Melanocyte of skin (primary cell): Measurements from ENCODE around the gene HCFC1. TPM values are rescaled to one million over a fixed set of nuclear protein-coding genes. Genes with fewer than 3 reads are reported as not detected.

Experiments
- small RNA-seq, 2 donors: library from RNA; depleted of rRNA; stranded (forward); fragments of <200 nt; gene quantifications; one replicate each; pipeline ENCODE3, GENCODE V24; 2012
- total RNA-seq, 2 donors: library from RNA; depleted of rRNA; stranded (reverse); fragments of >200 nt; gene quantifications; 2 replicates each; pipeline ENCODE4 v1.2.3, GENCODE V29; 2012

The HCFC1 gene
- 10 to 100 TPM; 32.0 to 37.6 TPM for total RNA-seq

DNA sequence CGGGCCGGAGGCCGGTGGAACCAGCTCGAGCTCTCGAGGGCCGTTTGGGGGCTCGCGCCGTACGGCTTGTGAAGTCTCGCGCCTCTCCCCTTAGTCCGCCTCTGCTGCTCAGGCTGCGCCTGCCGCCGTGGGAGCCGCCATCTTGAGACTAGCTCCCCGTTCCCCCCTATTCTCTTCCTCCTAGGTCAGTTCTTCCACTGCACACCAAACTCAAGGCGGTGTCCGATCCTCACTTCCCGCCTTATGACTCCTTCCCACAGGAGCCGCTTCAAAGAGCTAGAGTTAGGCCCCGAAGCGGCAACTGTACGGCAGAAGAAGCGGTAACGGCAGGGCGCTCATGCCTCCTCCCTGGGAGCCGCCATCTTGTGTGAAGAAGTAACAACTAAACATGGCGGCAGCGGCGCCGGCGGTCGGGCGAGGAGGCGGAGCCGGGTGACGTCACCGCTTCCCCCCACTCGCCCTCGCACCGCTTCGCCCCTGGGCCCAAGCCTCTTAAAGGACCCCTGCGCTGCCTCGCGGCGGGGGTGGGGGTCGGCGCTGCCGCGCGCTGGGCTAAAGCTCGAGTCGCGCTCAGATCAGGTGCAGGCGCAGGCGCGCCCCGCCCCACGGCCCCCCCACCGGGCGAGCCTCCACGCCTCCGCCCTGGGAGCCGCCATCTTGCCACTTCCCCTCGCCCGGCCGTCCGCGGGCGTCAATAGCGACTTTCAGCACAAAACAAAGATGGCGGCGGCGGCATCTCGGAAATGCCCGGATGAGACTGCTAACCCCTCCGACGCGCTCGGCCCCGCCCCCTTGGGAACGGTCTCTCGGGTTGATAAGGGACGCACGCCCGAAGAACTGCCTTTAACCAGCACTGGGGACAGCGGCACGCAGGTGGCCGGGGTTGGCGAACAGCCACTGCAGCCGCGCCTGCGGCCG, at the start of gene HCFC1:
Gene HCFC1 (minus strand): TSS at position 369 of the 918 bp plus-strand sequence. CDS start 978 bp downstream, outside the sequence.

DNA sequence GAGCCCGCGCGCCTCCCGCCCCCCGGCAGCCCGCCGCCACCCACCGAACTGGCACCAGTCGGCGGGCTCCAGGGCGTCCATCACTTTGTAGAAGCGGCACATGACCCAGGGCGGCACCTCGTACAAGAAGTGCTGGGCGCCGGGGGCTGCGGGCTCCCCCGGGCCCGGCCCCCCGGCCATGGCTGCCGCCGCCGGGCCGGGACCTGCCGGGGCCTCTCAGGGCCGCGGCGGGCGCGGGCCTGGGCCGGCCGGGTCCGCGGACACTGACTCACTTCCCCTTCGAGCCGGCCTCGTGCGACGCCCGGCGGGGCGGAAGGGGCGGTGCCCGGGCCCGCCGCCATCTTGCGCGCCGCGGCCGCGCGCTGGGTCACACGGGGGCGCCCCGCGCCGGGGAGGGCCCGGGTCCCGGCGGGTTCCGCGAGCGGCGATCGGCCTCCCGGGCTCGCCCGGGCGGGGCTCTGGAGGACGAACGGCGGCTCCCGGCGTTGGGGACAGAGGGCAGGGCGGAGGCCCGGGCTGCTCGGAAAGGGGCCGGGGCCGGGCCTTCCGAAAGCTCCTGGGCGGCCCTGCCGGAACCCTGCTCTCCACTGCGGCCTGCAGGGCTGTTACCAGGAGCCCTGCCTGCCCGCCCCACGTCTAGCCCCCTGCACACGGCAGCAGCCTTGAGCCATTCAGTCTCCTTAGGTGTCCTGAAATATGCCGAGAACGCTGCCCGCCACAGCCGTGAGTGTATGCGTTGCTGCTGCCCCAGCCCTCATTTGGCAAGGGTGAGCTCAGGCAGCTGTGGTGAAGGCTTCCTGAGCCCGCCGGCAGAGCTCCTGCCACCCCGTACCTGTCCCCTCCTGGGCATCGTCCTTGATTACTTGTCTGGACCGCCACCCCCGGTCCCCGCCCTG, 48.3 kb upstream of the HCFC1 start, which contains the start of gene IRAK1:
Gene IRAK1 (minus strand): TSS at position 270 of the 896 bp plus-strand sequence. CDS start 90 bp downstream, at position 180.

DNA sequence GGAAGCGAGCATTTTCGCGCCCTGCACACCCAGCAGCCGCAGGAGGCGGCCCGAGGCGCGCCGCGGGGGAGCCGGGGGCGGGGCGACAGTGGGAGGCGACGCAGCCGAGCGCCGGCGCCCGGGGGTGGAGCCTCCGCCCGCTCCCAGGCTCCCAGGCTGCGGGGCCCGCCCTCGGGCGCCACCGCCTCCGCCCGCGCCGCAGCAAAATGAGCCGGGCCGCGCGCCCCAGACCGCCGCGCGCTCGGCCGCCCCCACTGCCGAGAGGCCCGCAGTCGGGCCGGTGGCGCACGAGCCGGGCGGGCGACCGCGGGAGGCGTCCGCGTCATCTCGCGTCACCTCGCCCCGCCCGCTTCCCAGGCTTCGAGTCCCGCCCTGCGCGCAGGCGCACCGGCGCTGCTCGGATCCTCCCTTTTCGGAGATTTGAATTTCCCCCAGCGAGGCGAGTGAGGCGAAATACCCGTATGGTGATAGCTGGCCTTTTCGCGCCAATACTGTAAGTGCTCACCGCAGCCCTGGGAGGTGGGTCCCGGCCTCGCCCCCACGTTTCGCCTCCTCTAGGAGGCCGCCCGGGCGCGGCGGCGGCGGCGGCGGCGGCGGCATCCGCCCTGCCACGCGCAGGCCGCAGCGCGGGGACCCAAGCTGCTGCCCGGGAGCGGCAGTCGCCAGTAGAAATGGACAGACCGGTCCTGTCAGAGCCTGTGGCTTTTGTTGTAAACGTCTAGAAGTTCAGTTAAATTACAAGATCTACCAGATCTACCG, 929 bp upstream of the HCFC1 start, which contains the start of gene TMEM187:
Gene TMEM187 (plus strand): TSS at position 387 of the 759 bp plus-strand sequence. CDS start 9,309 bp downstream, outside the sequence.

DNA sequence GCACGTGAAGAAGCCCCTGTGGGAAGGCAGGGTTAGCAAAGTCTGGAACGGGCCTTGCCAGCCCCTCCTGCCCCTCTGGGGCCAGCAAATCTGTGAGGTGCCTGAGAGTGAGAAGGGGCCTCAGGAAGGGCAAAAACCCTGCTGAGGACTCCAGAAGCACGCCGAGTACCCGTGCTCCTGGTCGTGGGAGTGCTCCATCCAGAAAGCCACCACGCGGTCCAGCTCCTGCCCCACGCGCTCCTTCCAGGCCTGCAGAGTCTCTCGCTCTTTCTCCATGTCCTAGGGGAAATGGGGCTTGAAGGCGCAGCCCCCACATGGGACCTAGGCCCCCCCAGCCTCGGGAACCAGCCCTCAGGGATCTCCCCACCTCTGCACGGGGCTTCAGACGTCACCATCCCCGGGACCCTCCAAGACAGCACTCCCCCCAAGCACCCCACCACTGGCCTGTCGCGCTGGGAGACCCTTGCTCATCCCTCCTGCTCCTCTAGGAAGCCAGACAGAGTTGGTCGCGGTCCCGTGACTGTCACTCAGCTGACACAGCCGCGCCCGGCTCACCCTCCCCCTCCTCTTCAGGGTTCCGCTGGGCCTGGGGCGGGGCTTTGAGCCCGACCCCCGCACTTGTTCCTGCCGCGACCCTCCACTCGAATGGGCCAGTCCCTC, 27.3 kb downstream of the HCFC1 start, which contains the start of gene RENBP:
Gene RENBP (minus strand): TSS at position 504 of the 660 bp plus-strand sequence. CDS start 33 bp downstream, at position 471.

DNA sequence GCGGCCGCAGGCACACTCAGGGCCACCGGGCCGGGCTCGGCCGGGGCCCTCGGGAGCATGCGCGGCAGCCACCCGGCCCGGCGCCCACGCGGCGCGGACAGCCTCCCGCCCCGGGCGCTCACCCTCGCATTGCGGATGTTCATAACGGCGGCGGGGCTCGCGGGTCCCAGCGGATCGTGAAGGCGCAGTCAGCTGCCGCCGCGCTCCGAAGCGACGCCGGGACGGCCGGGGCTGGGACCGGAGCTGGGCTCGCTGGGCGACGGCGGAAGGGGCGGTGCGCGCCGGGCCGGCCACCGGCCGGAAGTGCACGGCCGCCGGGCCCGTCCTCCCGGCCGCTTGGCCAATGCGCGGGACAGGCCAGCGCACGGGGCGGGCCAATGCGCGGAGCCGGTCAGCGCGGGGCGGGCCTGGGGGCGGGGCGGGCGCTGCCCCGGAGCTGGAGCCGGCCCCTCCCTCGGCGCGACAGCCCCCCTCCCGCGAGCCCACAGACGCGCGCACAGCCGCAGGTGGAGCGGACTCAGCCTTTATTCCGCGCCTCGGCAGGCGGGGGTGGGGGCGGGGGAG, 36.8 kb downstream of the HCFC1 start, which contains the start of gene NAA10:
Gene NAA10 (minus strand): TSS at position 276 of the 564 bp plus-strand sequence. CDS start 133 bp downstream, at position 143.

DNA sequence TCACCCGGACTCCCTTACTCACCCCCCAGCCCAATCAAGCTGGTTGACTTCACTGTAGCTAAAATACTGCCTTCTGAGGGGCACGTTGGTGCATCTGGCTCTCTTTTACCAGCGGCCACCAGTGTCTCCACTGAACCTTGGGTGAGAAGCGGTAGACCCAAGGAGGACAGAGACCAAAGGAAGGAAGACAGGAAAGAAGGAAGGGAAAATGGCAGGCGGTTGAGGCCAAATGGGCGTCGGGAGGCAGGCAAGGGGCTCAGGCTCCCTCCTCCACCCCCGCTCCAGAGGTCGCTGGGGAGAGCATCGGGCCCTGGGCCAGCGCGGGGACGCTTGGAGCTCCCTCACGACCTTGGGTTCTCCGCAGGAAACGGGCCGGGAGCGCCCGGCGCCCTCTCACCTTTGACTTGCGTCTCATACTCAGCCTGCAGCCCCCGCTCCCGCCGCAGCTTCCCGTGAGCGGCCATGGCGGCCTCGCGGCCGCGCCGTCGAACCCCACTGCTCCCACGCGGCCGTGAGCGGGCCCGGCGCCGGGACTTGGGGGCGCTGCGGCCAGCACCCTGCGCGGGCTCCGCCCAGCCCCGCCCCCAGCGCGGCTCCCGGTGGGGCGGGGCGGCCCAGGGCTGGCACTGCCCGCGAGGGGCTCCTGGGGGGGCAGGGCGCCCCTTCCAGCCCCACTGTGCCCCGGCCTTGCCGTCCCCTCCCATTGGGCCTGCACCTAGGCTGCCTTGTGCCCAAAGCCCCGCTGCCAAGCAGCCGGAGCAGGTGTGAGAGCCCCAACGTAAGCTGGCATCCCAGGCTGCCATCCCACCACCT, 45.7 kb downstream of the HCFC1 start, which contains the start of gene ARHGAP4:
Gene ARHGAP4 (minus strand): TSS at position 526 of the 813 bp plus-strand sequence. CDS start 62 bp downstream, at position 464.

DNA sequence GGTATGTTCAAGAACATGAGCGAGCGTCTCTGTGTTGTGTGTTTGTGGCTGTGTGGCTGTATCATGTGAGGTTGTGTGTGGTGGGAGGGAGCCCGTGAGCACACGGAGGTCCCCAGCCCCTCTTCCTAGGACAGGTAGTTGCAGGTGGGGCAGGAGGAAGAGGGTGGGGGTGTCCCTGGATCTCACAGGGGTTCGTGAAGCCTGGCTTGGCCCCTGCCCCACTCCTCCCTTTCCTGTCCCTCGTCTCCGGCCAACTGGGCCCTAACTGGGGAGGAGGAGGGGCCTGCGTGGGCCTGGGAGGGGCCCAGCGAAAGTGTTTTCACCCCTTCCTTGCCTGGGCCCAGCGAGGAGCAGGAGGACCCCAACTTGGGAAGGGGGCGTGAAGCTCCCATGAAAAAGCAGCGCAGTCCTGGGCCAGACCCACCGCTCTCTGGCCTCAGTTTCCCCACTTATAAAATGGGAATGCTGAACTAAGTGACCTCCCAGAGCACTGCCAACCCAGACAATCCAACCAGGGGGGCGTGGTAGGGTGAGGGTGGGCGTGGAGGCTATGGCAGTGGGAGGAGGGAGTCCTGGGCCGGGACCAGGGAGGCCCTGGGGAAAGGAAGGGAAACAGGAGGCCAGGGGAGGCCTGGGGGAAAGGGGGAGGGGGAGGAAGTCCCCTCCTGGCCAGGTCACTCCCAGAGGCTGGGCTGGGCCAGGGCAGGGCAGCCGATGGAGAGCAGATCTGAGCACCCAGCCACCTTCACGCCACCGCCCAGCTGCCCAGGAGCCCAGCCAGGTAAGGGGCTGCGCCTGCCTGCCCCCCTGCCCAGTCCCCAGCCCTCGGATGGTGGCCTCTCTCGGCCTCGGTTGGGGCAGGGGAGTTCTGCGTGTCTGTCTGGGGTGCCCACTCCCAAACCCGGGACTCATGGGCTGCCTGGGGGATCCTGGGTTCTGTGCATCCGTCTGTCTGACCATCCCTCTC, 67.3 kb downstream of the HCFC1 start, which contains the start of gene AVPR2:
Gene AVPR2 (plus strand): TSS at position 683 of the 967 bp plus-strand sequence. CDS start 473 bp downstream, outside the sequence.

Small RNA genes lying within 50 kb of the gene (small RNA-seq; reads per million reads assigned to genes)
- 0.17 reads per million in 2 donors for gene MIR3202-1

Other genes with a start within 250 kb of the HCFC1 start
- gene BCAP31, start 247.4 kb downstream of the HCFC1 start, total RNA-seq: 100 to 1,000 TPM; 150 to 223 TPM
- gene ABCD1, start 247.0 kb downstream of the HCFC1 start, total RNA-seq: 100 to 1,000 TPM in 1 of 2 donors, 10 to 100 TPM in 1; 88.4 to 114 TPM
- 1 to 10 TPM; 8.7 to 9.6 TPM for gene PLXNB3, start 207.6 kb downstream of the HCFC1 start, total RNA-seq
- under 1 TPM; under 0.01 to 0.33 TPM for gene SRPK3, start 190.8 kb downstream of the HCFC1 start, total RNA-seq
- gene IDH3G, start 177.4 kb downstream of the HCFC1 start, total RNA-seq: 10 to 100 TPM; 49.3 to 54.7 TPM
- gene SSR4, start 177.2 kb downstream of the HCFC1 start, total RNA-seq: 100 to 1,000 TPM in 1 of 2 donors, 10 to 100 TPM in 1; 93.6 to 110 TPM
- gene PDZD4, start 141.3 kb downstream of the HCFC1 start, total RNA-seq: 1 to 10 TPM in 1 of 2 donors, under 1 TPM in 1; 1.00 to 1.7 TPM
- 100 to 1,000 TPM; 127 to 207 TPM for gene L1CAM, start 85.6 kb downstream of the HCFC1 start, total RNA-seq
- under 1 TPM in 1 of 2 donors, not detected in 1; 0.33 TPM for gene AVPR2, start 67.1 kb downstream of the HCFC1 start, total RNA-seq
- gene ARHGAP4, start 45.6 kb downstream of the HCFC1 start, total RNA-seq: 1 to 10 TPM; 2.3 to 3.8 TPM
- gene NAA10, start 36.8 kb downstream of the HCFC1 start, total RNA-seq: 10 to 100 TPM; 66.4 to 89.6 TPM
- gene RENBP, start 27.2 kb downstream of the HCFC1 start, total RNA-seq: 10 to 100 TPM; 61.3 to 75.0 TPM
- gene TMEM187, start 936 bp upstream of the HCFC1 start, total RNA-seq: 1 to 10 TPM; 6.0 to 9.3 TPM
- gene IRAK1, start 48.1 kb upstream of the HCFC1 start, total RNA-seq: 10 to 100 TPM; 30.6 to 67.3 TPM
- 10 to 100 TPM; 23.4 to 29.3 TPM for gene MECP2, start 125.9 kb upstream of the HCFC1 start, total RNA-seq
- gene OPN1LW, start 172.4 kb upstream of the HCFC1 start, total RNA-seq: not detected
- not detected for gene OPN1MW, start 210.8 kb upstream of the HCFC1 start, total RNA-seq
- gene OPN1MW2, start 247.9 kb upstream of the HCFC1 start, total RNA-seq: not detected